ENCODE data around the gene FGFR3. TPM values are rescaled to one million over a fixed set of nuclear protein-coding genes. Genes with fewer than 3 reads are reported as not detected.

Gene FGFR3
- total RNA-seq, 2 donors from 2014 or later = 8.7 to 78.2 TPM

- no peak for DNase-seq (ENCODE audit: low spot score)
- intact Hi-C loops (cut with DNase I) = loop anchor here (5.0 kb wide), 1 partner anchor 45 kb away; no protein-coding TSS in a partner anchor
- H3K9me3 ChIP-seq = no peaks in the 10 kb centered on the region
- H3K27me3 ChIP-seq (replicated peaks; ENCODE audit: insufficient read depth) = no peaks in the 10 kb centered on the region
- no peak overlapping the region for H3K27ac ChIP-seq
- H3K4me3 ChIP-seq = no peak overlapping the region
- peaks cover 8% of the 10 kb centered on the region for H3K4me1 ChIP-seq (replicated peaks)
- H3K36me3 ChIP-seq = no peaks in the 10 kb centered on the region
- 83% methylated on average over 16 of the region's 16 CpGs for WGBS
- TF ChIP-seq CTCF (IDR thresholded peaks at IDR 0.05) (no peak), POLR2A (IDR thresholded peaks at IDR 0.05) (no peak)
These were observed 14.3 kb downstream of the FGFR3 start for GRCh38 chr4:1807332-1807777.

- DNase-seq (ENCODE audit: low spot score) = peak; percentile 67
- H3K9me3 ChIP-seq = no peaks in the 10 kb centered on the region
- peak; percentile 91 for TF ChIP-seq POLR2AphosphoS5 (IDR thresholded peaks at IDR 0.05)
- no peak for TF ChIP-seq POLR2A (IDR thresholded peaks at IDR 0.05)
- H3K4me3 ChIP-seq = no peak overlapping the region
- no peaks in the 10 kb centered on the region for H3K27me3 ChIP-seq (replicated peaks; ENCODE audit: insufficient read depth)
- 17% methylated on average over 6 of the region's 6 CpGs for WGBS
- intact Hi-C loops (cut with DNase I) = loop anchor here (5.0 kb wide), 1 partner anchor 46 kb away; no protein-coding TSS in a partner anchor
- no peaks in the 10 kb centered on the region for H3K36me3 ChIP-seq
- peaks cover 8% of the 10 kb centered on the region for H3K4me1 ChIP-seq (replicated peaks)
- no peak overlapping the region for H3K27ac ChIP-seq
These were observed 15.3 kb downstream of the FGFR3 start for GRCh38 chr4:1808396-1808795.

GRCh38 chr4:1808851-1809753 is 16.0 kb downstream of the FGFR3 start:
- peaks cover 8% of the 10 kb centered on the region for H3K4me1 ChIP-seq (replicated peaks)
- WGBS = 71% methylated on average over 11 of the region's 11 CpGs
- no peak overlapping the region for H3K27ac ChIP-seq
- no peaks in the 10 kb centered on the region for H3K36me3 ChIP-seq
- no peak for DNase-seq (ENCODE audit: low spot score)
- no peaks in the 10 kb centered on the region for H3K27me3 ChIP-seq (replicated peaks; ENCODE audit: insufficient read depth)
- no peak overlapping the region for H3K4me3 ChIP-seq
- H3K9me3 ChIP-seq = no peaks in the 10 kb centered on the region
- no peak for TF ChIP-seq POLR2A (IDR thresholded peaks at IDR 0.05)
- intact Hi-C loops (cut with DNase I) = loop anchor here (5.0 kb wide), 1 partner anchor 47 kb away; no protein-coding TSS in a partner anchor

- Histone ChIP-seq H3K27ac (no peak overlapping the region), H3K4me1 (replicated peaks) (peaks cover 8% of the 10 kb centered on the region), H3K27me3 (replicated peaks; ENCODE audit: insufficient read depth) (no peaks in the 10 kb centered on the region), H3K9me3 (no peaks in the 10 kb centered on the region), H3K36me3 (peaks cover 0 to 2% of the 10 kb centered on the region in 2 donors), H3K4me3 (no peak overlapping the region)
- DNase-seq (ENCODE audit: low spot score) = peak; percentile 62
- TF ChIP-seq CTCF (IDR thresholded peaks at IDR 0.05) (peak; percentile 79 to 92 (median 81)), POLR2A (IDR thresholded peaks at IDR 0.05) (no peak), POLR2AphosphoS5 (IDR thresholded peaks at IDR 0.05) (peak; percentile 20)
- intact Hi-C loops (cut with DNase I) = loop anchor here (5.0 kb wide), 2 partner anchors 48 to 63 kb away; no protein-coding TSS in a partner anchor
- 32% methylated on average over 13 of the region's 15 CpGs for WGBS
These were observed 16.8 kb downstream of the FGFR3 start for GRCh38 chr4:1809754-1810502.

- no peak overlapping the region for H3K27ac ChIP-seq
- H3K4me3 ChIP-seq = no peak overlapping the region
- no peaks in the 10 kb centered on the region for H3K9me3 ChIP-seq
- 94% methylated on average over 8 of the region's 10 CpGs for WGBS
- peaks cover 8% of the 10 kb centered on the region for H3K4me1 ChIP-seq (replicated peaks)
- peaks cover 5 to 11% of the 10 kb centered on the region in 2 donors for H3K36me3 ChIP-seq
- H3K27me3 ChIP-seq (replicated peaks; ENCODE audit: insufficient read depth) = no peaks in the 10 kb centered on the region
- intact Hi-C loops (cut with DNase I) = loop anchor here (5.0 kb wide), 1 partner anchor 63 kb away; no protein-coding TSS in a partner anchor
- no peak for TF ChIP-seq CTCF (IDR thresholded peaks at IDR 0.05)
- TF ChIP-seq POLR2AphosphoS5 (IDR thresholded peaks at IDR 0.05) = no peak
- no peak for TF ChIP-seq POLR2A (IDR thresholded peaks at IDR 0.05)
- DNase-seq (ENCODE audit: low spot score) = no peak
These were observed 17.7 kb downstream of the FGFR3 start for GRCh38 chr4:1810765-1811164.
